Kidney (tissue), 14 donors: ENCODE measurements around the gene TENM4. TPM values are rescaled to one million over a fixed set of nuclear protein-coding genes. Genes with fewer than 3 reads are reported as not detected.
A peak's percentile ranks its signal among the peaks of the same experiment; 100 is the strongest.

Source experiments
- DNase-seq, 5 donors: peaks; one replicate each; pipeline ENCODE4 v3.0.0-alpha.2; 2013 to 2020
- FAIRE-seq: peaks from 2 replicates; lab custom pipeline; 2012; peaks lifted over from hg19 to GRCh38; lab: Jason Lieb, UNC
- H3K27ac ChIP-seq, 2 donors: one replicate each; pipeline ENCODE4 v1.7.0; 2013; ENCODE audit warnings: low read depth in 2 of 2, low read length in 2 of 2, inconsistent platforms in 1 of 2
- H3K27me3 ChIP-seq: one replicate; pipeline ENCODE4 v1.7.1; 2013; ENCODE audit warnings: low read length, inconsistent platforms; ENCODE audit not compliant: control insufficient read depth, insufficient read depth
- H3K36me3 ChIP-seq, 3 donors: one replicate each; pipeline versions ENCODE4 v1.7.0 to v1.7.1; 2013; ENCODE audit warnings: low read length in 3 of 3, control low read depth in 1 of 3, inconsistent platforms in 1 of 3; ENCODE audit not compliant: insufficient read depth in 3 of 3, control insufficient read depth in 2 of 3
- H3K4me1 ChIP-seq, 3 donors: one replicate each; pipeline versions ENCODE4 v1.7.0 to v1.7.1; 2013; ENCODE audit warnings: low read length in 3 of 3, inconsistent platforms in 1 of 3, low read depth in 1 of 3; ENCODE audit not compliant: control insufficient read depth in 2 of 3, insufficient read depth in 2 of 3
- H3K4me3 ChIP-seq, 3 donors: one replicate each; pipeline versions ENCODE4 v1.7.0 to v1.8.1; 2013; ENCODE audit warnings: low read length in 3 of 3, control low read depth in 1 of 3, inconsistent platforms in 1 of 3
- H3K9ac ChIP-seq, 3 donors: one replicate each; pipeline versions ENCODE4 v1.7.0 to v1.7.1; 2013; ENCODE audit warnings: low read length in 3 of 3, control low read depth in 1 of 3, inconsistent platforms in 1 of 3
- H3K9me3 ChIP-seq, 3 donors: one replicate each; pipeline versions ENCODE4 v1.7.0 to v1.7.1; 2013; ENCODE audit warnings: low read length in 3 of 3, control low read depth in 1 of 3, inconsistent platforms in 1 of 3; ENCODE audit not compliant: control insufficient read depth in 2 of 3, insufficient read depth in 1 of 3
- intact Hi-C: fragments of 100-400 bp; cut with DNase I; formaldehyde crosslinking; loops from one replicate; pipeline ENCODE4 v1.11.1; 2022
- polyA plus RNA-seq: library from polyadenylated mRNA; stranded (reverse); fragments of 350-450 nt; fragmentation: Illumina TruSeq; extraction: RNeasy Lipid Tissue Mini Kit (QIAGEN cat#74804); gene quantifications from one replicate; pipeline ENCODE4 v1.2.3, GENCODE V29; 2014; ENCODE audit warnings: low read depth, low replicate concordance; ENCODE audit not compliant: insufficient read depth
- total RNA-seq: library from RNA; stranded (reverse); fragmentation: NEBNext Ultra II Directional; extraction: Animal tissue kit (Norgen Biotek cat#: 25700); gene quantifications from one replicate; pipeline ENCODE4 v1.2.1, GENCODE V29; 2021
- TF ChIP-seq, protein P1 (sequence below): IDR thresholded peaks from 3 replicates; pipeline ENCODE4 v1.5.1; 2012; ENCODE audit warnings: mild to moderate bottlenecking, moderate library complexity, borderline replicate concordance; ENCODE audit not compliant: insufficient read depth; ENCODE audit errors: extremely low read depth
- donor health status: control.
- donor health status: control.
- donor health status: control.
- donor health status: control.
- donor health status: control.
- donor health status: DM: yes; HTN: yes; CAD: no.
- donor health status: Normal renal cell carcinoma (clear cell type).

The TENM4 gene
- total and polyA plus RNA-seq, 2 donors from 2014 or later = 0.34 to 31.0 TPM

DNA sequence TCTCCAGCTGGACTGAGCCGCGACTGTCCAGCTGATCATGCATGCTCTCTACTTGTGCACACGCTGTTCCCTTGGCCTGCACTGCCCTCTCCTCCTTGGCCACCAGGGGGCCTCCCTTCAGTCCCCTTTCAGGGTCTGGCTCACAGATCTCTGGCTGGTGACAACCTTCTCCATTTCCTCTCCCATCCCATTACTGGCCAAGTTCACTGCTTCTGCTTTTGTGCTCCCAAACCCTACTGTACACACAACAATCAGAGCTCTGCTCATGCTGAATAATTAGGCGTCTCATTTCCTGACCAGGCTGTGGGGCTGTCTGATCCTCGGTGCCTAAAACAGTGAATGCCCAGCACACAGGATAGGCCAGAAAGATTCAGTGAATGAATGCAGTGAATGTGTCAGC, 642.2 kb downstream of the TENM4 start:
- Histone ChIP-seq H3K27me3 (no peaks in the 10 kb centered on the region), H3K27ac (no peak overlapping the region), H3K4me1 (peaks cover 3 to 15% (median 14%) of the 10 kb centered on the region in 3 donors), H3K9me3 (no peaks in the 10 kb centered on the region), H3K4me3 (no peak overlapping the region), H3K36me3 (peaks cover 0 to 2% (median 0%) of the 10 kb centered on the region in 3 donors), H3K9ac (no peak overlapping the region)
- TF ChIP-seq, protein P1, sequence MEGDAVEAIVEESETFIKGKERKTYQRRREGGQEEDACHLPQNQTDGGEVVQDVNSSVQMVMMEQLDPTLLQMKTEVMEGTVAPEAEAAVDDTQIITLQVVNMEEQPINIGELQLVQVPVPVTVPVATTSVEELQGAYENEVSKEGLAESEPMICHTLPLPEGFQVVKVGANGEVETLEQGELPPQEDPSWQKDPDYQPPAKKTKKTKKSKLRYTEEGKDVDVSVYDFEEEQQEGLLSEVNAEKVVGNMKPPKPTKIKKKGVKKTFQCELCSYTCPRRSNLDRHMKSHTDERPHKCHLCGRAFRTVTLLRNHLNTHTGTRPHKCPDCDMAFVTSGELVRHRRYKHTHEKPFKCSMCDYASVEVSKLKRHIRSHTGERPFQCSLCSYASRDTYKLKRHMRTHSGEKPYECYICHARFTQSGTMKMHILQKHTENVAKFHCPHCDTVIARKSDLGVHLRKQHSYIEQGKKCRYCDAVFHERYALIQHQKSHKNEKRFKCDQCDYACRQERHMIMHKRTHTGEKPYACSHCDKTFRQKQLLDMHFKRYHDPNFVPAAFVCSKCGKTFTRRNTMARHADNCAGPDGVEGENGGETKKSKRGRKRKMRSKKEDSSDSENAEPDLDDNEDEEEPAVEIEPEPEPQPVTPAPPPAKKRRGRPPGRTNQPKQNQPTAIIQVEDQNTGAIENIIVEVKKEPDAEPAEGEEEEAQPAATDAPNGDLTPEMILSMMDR = peak; percentile 80
- intact Hi-C loops = no loop called here
- FAIRE-seq = no peak
- DNase-seq = peak; percentile 68 to 88 (median 81)

DNA sequence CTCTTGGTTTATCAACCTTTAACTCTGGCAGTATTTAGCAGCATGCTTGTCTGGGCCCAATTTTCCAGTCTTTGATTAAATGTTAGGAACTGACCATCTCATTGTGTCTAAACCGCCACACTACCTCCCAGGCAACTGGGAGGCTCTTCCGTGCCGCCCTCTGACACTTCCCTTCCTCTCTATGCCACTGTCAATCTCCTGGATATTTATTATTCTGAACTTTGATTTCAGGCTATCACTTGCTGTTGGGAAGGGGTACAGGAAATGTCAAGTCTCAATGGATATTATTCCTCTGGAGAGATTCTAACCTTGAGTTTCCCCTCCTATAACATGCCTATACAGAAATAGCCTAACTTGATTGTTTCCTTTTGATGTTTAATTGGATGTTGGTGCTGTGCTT, 643.3 kb downstream of the TENM4 start:
- no peak overlapping the region for H3K9ac ChIP-seq
- H3K9me3 ChIP-seq = no peaks in the 10 kb centered on the region
- DNase-seq = no peak
- TF ChIP-seq, protein P1 = no peak
- intact Hi-C loops = no loop called here
- no peak overlapping the region for H3K4me3 ChIP-seq
- no peak for FAIRE-seq
- H3K4me1 ChIP-seq = peaks cover 3 to 15% (median 14%) of the 10 kb centered on the region in 3 donors
- no peak overlapping the region for H3K27ac ChIP-seq
- H3K27me3 ChIP-seq = no peaks in the 10 kb centered on the region
- peaks cover 0 to 2% (median 0%) of the 10 kb centered on the region in 3 donors for H3K36me3 ChIP-seq

DNA sequence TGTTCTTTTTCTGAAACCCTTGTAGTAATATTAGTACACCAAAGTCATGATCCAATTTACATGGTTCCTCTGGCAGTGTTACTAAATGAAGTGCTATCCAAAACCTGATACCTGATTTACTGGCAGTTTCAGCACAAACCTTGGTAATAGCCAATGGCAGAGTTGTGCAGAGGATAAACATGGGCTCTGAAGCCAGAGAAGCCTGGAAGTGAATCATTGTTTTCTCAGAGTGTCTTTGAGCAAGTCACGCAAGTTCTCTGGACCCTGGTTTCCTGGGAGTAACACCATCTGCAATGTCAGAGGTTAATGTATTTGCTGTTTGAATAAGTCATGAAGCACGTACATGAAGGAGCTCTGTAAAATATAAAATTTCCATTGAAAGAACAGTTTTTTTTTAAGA, 643.9 kb downstream of the TENM4 start:
- Histone ChIP-seq H3K27me3 (no peaks in the 10 kb centered on the region), H3K4me3 (no peak overlapping the region), H3K4me1 (peaks cover 3 to 10% (median 10%) of the 10 kb centered on the region in 3 donors), H3K36me3 (peaks cover 0 to 2% (median 0%) of the 10 kb centered on the region in 3 donors), H3K27ac (no peak overlapping the region), H3K9me3 (no peaks in the 10 kb centered on the region), H3K9ac (no peak overlapping the region)
- intact Hi-C loops = no loop called here
- TF ChIP-seq, protein P1 = no peak
- no peak for FAIRE-seq
- DNase-seq = peak in 1 of 5 donors; percentile 21

DNA sequence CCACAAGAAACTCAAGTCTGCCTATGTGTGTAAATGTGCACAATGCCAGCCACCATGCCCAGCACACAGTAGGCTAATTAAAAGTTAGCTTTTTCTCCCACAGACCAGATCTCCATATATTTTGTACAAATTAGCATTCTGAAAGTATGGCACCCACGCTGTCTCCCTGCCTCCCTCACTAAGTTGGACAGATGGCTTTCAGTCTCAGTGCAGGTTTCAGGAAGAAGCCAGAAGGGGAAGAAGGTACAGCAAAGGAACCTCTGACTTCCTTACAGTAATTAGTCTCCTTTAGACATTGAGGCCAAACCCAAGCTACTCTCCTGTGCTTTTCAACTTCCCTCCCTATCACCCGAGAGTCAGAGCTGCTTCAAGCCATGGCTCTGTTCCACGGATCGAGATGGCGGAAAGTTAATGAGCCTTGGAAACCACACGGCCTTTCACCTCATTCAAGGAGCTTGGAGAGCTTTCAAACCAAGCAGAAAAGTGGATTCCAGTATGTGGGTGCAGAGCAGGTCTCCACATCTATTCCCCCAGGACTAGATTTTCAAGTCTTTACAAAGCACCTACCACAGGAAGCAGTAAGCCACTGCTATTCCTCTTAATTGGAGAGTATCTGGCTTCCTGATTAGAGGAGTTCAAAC, 645.1 kb downstream of the TENM4 start:
- no peaks in the 10 kb centered on the region for H3K9me3 ChIP-seq
- H3K4me3 ChIP-seq = no peak overlapping the region
- no peaks in the 10 kb centered on the region for H3K27me3 ChIP-seq
- H3K27ac ChIP-seq = no peak overlapping the region
- TF ChIP-seq, protein P1 = no peak
- no peak overlapping the region for H3K9ac ChIP-seq
- H3K36me3 ChIP-seq = peaks cover 0 to 2% (median 0%) of the 10 kb centered on the region in 3 donors
- peak in 3 of 5 donors; percentile 60 to 78 (median 76) for DNase-seq
- no peak for FAIRE-seq
- peaks cover 3 to 4% (median 4%) of the 10 kb centered on the region in 3 donors for H3K4me1 ChIP-seq
- intact Hi-C loops = no loop called here
